ENCODE results near the gene GDF10.

GDF10 gene

GRCh38 chr10:47317251-47317650 is 17.3 kb downstream of the GDF10 start:
- DNase-seq: no peak

- no peak for DNase-seq
Measured at GRCh38 chr10:47318706-47319105, 18.7 kb downstream of the GDF10 start.

- DNase-seq: no peak
Measured at GRCh38 chr10:47319784-47320183, 19.8 kb downstream of the GDF10 start.

GRCh38 chr10:47320812-47321211 is 20.8 kb downstream of the GDF10 start:
- no peak for DNase-seq

GRCh38 chr10:47321521-47322195 is 21.7 kb downstream of the GDF10 start:
- DNase-seq: no peak

GRCh38 chr10:47322300-47323061 is 22.5 kb downstream of the GDF10 start, which contains the start of gene GDF2:
Gene GDF2 (plus strand): TSS chr10:47322454. CDS start chr10:47322669, 215 bp downstream.
- DNase-seq: no peak

GRCh38 chr10:47323087-47323486 is 23.1 kb downstream of the GDF10 start:
- no peak for DNase-seq

GRCh38 chr10:47323636-47324296 is 23.8 kb downstream of the GDF10 start:
- DNase-seq: no peak

GRCh38 chr10:47325303-47326291 is 25.6 kb downstream of the GDF10 start:
- no peak for DNase-seq

GRCh38 chr10:47326306-47326926 is 26.4 kb downstream of the GDF10 start:
- DNase-seq: no peak

GRCh38 chr10:47326927-47327330 is 26.9 kb downstream of the GDF10 start:
- no peak for DNase-seq

GRCh38 chr10:47329855-47330254 is 29.9 kb downstream of the GDF10 start:
- no peak for DNase-seq

GRCh38 chr10:47330366-47330765 is 30.4 kb downstream of the GDF10 start:
- DNase-seq: no peak

GRCh38 chr10:47330804-47331203 is 30.8 kb downstream of the GDF10 start:
- no peak for DNase-seq

- no peak for DNase-seq
Measured at GRCh38 chr10:47331491-47331890, 31.5 kb downstream of the GDF10 start.

GRCh38 chr10:47331954-47332353 is 32.0 kb downstream of the GDF10 start:
- no peak for DNase-seq

- no peak for DNase-seq
Measured at GRCh38 chr10:47332371-47332770, 32.4 kb downstream of the GDF10 start.

GRCh38 chr10:47332946-47333345 is 32.9 kb downstream of the GDF10 start:
- no peak for DNase-seq

GRCh38 chr10:47333532-47333931 is 33.5 kb downstream of the GDF10 start:
- no peak for DNase-seq

- DNase-seq: no peak
Measured at GRCh38 chr10:47334466-47335295, 34.7 kb downstream of the GDF10 start.

- DNase-seq: no peak
Measured at GRCh38 chr10:47335906-47336305, 35.9 kb downstream of the GDF10 start.
